Measurements from ENCODE around the gene PHF12. TPM values are rescaled to one million over a fixed set of nuclear protein-coding genes. Genes with fewer than 3 reads are reported as not detected.
"Not testable (repeated sequence)": the region's sequence is repeated elsewhere in the genome, so short reads cannot be mapped to it uniquely, and the experiment has no call there.

PHF12 gene
- total RNA-seq, 1 donor from 2014 or later, result 69.3 TPM

DNA sequence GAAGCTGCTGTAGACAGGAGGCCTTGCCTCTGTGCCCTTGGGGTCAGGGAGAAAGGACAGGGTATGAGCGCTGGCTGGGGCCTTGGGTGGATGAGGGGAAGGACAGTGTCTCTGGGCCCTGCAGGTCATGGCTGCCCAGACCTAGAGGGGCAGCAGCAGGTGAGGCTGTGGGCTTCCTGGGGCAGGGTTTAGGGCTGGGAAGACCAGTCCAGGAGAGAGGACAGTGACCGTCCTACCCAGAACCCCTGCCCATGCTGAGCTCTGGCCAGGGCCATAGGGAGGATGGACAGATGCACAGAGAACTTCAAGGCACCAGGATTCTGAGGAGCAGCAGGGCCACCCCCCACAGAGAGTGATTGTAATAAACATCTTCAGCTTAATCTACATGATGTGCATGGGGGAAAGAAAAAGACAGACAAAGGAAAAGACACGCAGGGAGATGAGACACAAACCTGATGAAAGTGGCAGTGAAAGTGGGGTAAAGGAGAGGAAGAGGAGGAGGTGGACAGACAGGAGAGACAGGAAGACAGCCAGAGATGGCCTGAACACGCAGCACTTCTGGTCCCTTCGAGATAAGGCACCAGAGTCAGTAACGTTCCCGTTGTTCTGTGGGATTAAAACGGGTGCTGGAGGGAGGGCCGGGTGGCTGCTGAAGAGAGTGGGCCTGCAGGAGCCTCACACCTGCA lies 71.3 kb downstream of the PHF12 start:
- TF ChIP-seq, protein P1, sequence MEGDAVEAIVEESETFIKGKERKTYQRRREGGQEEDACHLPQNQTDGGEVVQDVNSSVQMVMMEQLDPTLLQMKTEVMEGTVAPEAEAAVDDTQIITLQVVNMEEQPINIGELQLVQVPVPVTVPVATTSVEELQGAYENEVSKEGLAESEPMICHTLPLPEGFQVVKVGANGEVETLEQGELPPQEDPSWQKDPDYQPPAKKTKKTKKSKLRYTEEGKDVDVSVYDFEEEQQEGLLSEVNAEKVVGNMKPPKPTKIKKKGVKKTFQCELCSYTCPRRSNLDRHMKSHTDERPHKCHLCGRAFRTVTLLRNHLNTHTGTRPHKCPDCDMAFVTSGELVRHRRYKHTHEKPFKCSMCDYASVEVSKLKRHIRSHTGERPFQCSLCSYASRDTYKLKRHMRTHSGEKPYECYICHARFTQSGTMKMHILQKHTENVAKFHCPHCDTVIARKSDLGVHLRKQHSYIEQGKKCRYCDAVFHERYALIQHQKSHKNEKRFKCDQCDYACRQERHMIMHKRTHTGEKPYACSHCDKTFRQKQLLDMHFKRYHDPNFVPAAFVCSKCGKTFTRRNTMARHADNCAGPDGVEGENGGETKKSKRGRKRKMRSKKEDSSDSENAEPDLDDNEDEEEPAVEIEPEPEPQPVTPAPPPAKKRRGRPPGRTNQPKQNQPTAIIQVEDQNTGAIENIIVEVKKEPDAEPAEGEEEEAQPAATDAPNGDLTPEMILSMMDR (IDR thresholded peaks at IDR 0.05; ENCODE audit: unreplicated experiment), result no peak
- DNase-seq (ENCODE audit: low spot score in 2 of 2, unreplicated experiment in 2 of 2), result no peak
- Mint-ChIP-seq H3K4me1 (no peaks in the 10 kb centered on the region), H3K36me3 (peaks cover 27% of the 10 kb centered on the region), H3K9me3 (no peaks in the 10 kb centered on the region), H3K27me3 (ENCODE audit: low read depth) (no peaks in the 10 kb centered on the region), H3K4me3 (no peak overlapping the region), H3K27ac (no peak overlapping the region)

- DNase-seq (ENCODE audit: low spot score in 2 of 2, unreplicated experiment in 2 of 2), result no peak
- H3K36me3 Mint-ChIP-seq, result peaks cover 26% of the 10 kb centered on the region
- H3K9me3 Mint-ChIP-seq, result no peaks in the 10 kb centered on the region
- peaks cover 4% of the 10 kb centered on the region for H3K4me1 Mint-ChIP-seq
- no peaks in the 10 kb centered on the region for H3K27me3 Mint-ChIP-seq (ENCODE audit: low read depth)
- TF ChIP-seq, protein P1 (IDR thresholded peaks at IDR 0.05; ENCODE audit: unreplicated experiment), result no peak
- H3K4me3 Mint-ChIP-seq, result no peak overlapping the region
- H3K27ac Mint-ChIP-seq, result no peak overlapping the region
Observed at GRCh38 chr17:28878981-28879380, 72.3 kb downstream of the PHF12 start.

- no peak for DNase-seq (ENCODE audit: low spot score in 2 of 2, unreplicated experiment in 2 of 2)
- Mint-ChIP-seq H3K4me1 (peaks cover 4% of the 10 kb centered on the region), H3K36me3 (peaks cover 26% of the 10 kb centered on the region), H3K27me3 (ENCODE audit: low read depth) (no peaks in the 10 kb centered on the region), H3K9me3 (no peaks in the 10 kb centered on the region), H3K27ac (no peak overlapping the region), H3K4me3 (no peak overlapping the region)
- TF ChIP-seq, protein P1 (IDR thresholded peaks at IDR 0.05; ENCODE audit: unreplicated experiment), result no peak
Observed at GRCh38 chr17:28878158-28878910, 73.0 kb downstream of the PHF12 start.

DNA sequence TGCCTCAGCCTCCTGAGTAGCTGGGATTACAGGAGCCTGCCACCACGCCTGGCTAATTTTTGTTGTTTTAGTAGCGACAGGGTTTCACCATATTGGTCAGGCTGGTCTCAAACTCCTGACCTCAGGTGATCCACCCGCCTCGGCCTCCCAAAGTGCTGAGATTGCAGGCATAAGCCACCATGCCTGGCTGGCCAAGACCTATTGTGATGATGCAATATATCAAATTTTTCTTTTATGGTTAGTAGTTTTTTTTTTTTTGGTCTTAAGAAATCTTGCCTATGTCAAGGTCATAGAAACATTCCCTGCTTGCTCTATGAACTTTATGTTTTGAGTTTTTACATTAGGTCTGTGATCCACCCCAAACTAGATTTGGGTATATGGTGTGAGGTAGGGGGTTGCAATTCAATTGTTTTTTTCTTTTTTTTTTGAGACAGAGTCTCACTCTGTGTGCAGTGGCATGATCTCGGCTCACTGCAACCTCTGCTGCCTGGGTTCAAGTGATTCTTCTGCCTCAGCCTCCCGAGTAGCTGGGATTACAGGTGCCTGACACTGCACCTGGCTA lies 74.1 kb downstream of the PHF12 start:
- H3K27ac Mint-ChIP-seq; H3K27me3 Mint-ChIP-seq (ENCODE audit: low read depth); H3K4me1 Mint-ChIP-seq; DNase-seq (ENCODE audit: low spot score in 2 of 2, unreplicated experiment in 2 of 2); H3K4me3 Mint-ChIP-seq; H3K9me3 Mint-ChIP-seq: not testable (repeated sequence)
- H3K36me3 Mint-ChIP-seq, result peaks cover 26% of the 10 kb centered on the region

DNA sequence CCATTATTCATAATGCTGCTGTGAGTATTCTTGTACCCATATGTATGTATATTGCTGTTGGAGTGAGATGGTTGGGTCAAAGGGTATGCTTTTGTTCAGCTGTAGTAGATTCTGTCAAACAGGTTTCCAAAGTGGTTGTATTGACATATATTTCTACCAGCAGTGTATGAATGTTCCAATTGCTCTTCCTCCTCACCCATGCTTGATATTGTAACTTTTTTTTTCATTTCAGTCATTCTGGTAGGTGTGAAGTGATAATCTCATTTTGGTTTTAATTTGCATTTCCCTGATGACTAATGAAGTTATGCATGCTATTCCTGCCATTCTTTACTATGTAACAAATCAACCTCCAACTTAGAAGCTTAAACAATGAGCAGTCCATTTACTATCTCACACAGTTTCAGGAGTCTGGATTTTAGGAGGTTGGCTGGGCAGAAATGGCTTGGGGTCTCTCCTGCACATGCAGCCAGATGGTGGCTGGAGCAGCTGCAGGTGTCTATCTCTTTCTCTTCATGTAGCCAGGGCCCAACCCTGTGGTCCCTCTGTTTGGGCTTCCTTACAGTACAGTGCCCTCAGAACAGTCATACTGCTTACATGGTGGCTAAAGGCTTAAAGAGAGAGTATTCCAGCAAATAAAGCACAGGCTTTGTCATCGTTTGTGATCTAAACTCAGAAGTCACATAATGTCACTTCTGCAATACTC lies 75.3 kb downstream of the PHF12 start:
- Mint-ChIP-seq H3K4me3 (no peak overlapping the region), H3K36me3 (peaks cover 21% of the 10 kb centered on the region), H3K4me1 (peaks cover 4% of the 10 kb centered on the region), H3K27ac (no peak overlapping the region), H3K9me3 (no peaks in the 10 kb centered on the region), H3K27me3 (ENCODE audit: low read depth) (no peaks in the 10 kb centered on the region)
- TF ChIP-seq, protein P1 (IDR thresholded peaks at IDR 0.05; ENCODE audit: unreplicated experiment), result no peak
- no peak for DNase-seq (ENCODE audit: low spot score in 2 of 2, unreplicated experiment in 2 of 2)

All from mesothelial cell of epicardium (in vitro differentiated cells).